Natural killer cell (primary cell): ENCODE data around the gene MGMT. TPM values are rescaled to one million over a fixed set of nuclear protein-coding genes. Genes with fewer than 3 reads are reported as not detected.

Experiments
- ATAC-seq, 3 donors: fragments of 150-1000 bp in 2 of 3; fragments of 200-7000 bp in 1 of 3; cut with Tn5 transposase; 1 replicate in 1 of 3; 2 replicates in 2 of 3; pipeline ENCODE4 v1.10.0; 2021; ENCODE audit warnings: mild to moderate bottlenecking in 2 of 3, moderate library complexity in 2 of 3
- DNase-seq, 2 donors: peaks; one replicate each; pipeline versions ENCODE4 v3.0.0 to v3.0.0-alpha.2; 2013 to 2021; ENCODE audit warnings: mixed read lengths in 1 of 2
- H3K27ac ChIP-seq: one replicate; pipeline ENCODE4 v1.5.1; 2013; ENCODE audit warnings: mild to moderate bottlenecking, low read length
- H3K27me3 ChIP-seq: one replicate; pipeline ENCODE4 v1.6.1; 2013; ENCODE audit warnings: low read length; ENCODE audit not compliant: control insufficient read depth, insufficient read depth
- H3K36me3 ChIP-seq: one replicate; pipeline ENCODE4 v1.6.1; 2013; ENCODE audit warnings: low read length; ENCODE audit not compliant: control insufficient read depth, insufficient read depth
- H3K4me1 ChIP-seq: one replicate; pipeline ENCODE4 v1.6.1; 2013; ENCODE audit warnings: low read length; ENCODE audit not compliant: control insufficient read depth, insufficient read depth
- H3K4me3 ChIP-seq: one replicate; pipeline ENCODE4 v1.5.1; 2013; ENCODE audit warnings: low read length
- H3K9me3 ChIP-seq: one replicate; pipeline ENCODE4 v1.6.1; 2013; ENCODE audit warnings: low read length; ENCODE audit not compliant: control insufficient read depth, insufficient read depth
- H3K27ac Mint-ChIP-seq, 2 donors: one replicate each; pipeline ENCODE4 v1.8.0; 2022; ENCODE audit warnings: mild to moderate bottlenecking in 2 of 2, mixed read lengths in 2 of 2, moderate library complexity in 1 of 2
- H3K27me3 Mint-ChIP-seq, 2 donors: one replicate each; pipeline ENCODE4 v1.8.0; 2022; ENCODE audit warnings: low read depth in 2 of 2, mixed read lengths in 2 of 2
- H3K36me3 Mint-ChIP-seq: one replicate; pipeline ENCODE4 v1.8.0; 2022; ENCODE audit warnings: mixed read lengths
- H3K4me1 Mint-ChIP-seq, 2 donors: one replicate each; pipeline ENCODE4 v1.8.0; 2022; ENCODE audit warnings: mixed read lengths in 2 of 2
- H3K4me3 Mint-ChIP-seq: one replicate; pipeline ENCODE4 v1.8.0; 2022; ENCODE audit warnings: mild to moderate bottlenecking, moderate library complexity, mixed read lengths
- H3K9me3 Mint-ChIP-seq, 2 donors: one replicate each; pipeline ENCODE4 v1.8.0; 2022; ENCODE audit warnings: mixed read lengths in 2 of 2
- WGBS: methylation state at CpG from one replicate; pipeline ENCODE4 v1.1.7; 2013; ENCODE audit warnings: missing lambda C conversion rate; ENCODE audit not compliant: insufficient coverage; 5-methylcytosine and 5-hydroxymethylcytosine counted together
- intact Hi-C: fragments of 100-400 bp; cut with micrococcal nuclease; formaldehyde crosslinking; loops from one replicate; pipeline ENCODE4 v1.14.2; 2022
- total RNA-seq, 4 donors: library from RNA; stranded (reverse); fragments of 120-200 nt in 1 of 4; gene quantifications; one replicate each; pipeline versions ENCODE4 v1.2.3 to v1.2.4, GENCODE V29; 2013 to 2022
- TF ChIP-seq, protein P1 (sequence below): fragments of 200-600 bp; IDR thresholded peaks from one replicate; pipeline ENCODE4 v1.8.0; 2022; ENCODE audit warnings: antibody characterized with exemption

Gene MGMT
- total RNA-seq, 3 donors from 2014 or later (not counting 1 experiment from before 2014, with no cell fraction given), result 16.5 to 19.7 (median 18.8) TPM

DNA sequence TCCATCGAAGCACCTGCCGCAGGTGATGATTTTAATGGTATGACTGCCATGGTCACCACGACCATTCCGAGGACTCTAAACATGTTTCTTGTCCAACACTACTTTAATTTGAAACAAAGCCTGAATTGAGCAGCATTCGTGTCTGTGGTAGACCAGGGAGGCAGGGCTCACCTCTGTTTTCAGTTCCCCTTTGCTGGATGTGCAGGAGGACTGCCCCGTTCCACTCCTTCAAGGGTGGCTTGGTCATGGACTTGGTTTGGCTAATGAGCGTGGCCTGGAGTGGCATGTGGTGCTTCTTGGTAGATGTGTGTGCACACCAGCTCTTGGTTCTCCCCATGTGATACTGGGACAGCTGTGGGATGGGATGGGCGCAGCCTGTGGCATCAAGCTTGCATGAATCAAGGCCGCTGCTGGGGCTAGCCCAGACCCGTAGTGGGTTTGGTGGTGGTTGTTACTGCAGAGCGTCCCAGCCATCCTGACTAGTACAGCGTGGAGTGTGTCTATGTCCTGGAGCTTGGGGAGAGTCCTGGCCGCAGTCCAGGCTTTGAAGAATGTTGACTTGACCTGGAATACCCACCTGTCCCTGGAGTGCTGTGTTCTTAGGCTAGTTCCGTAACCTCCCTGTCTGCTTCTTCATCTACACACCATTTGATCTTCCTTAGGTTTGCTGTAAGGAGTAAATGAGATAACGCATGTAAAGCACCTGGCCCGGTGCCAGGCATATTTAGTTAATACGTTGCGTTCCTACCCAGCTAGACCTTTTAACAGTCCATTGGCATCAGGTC is 34.8 kb downstream of the MGMT start:
- Mint-ChIP-seq H3K27ac (no peak overlapping the region), H3K4me1 (peaks cover 28 to 43% of the 10 kb centered on the region in 2 donors), H3K27me3 (no peaks in the 10 kb centered on the region), H3K9me3 (no peaks in the 10 kb centered on the region), H3K4me3 (no peak overlapping the region), H3K36me3 (no peaks in the 10 kb centered on the region)
- no peak overlapping the region for H3K27ac ChIP-seq
- H3K4me1 ChIP-seq, result peaks cover 7% of the 10 kb centered on the region
- H3K4me3 ChIP-seq, result no peak overlapping the region
- ATAC-seq (no peak), DNase-seq (no peak)
- 86% methylated on average over 15 of the region's 18 CpGs for WGBS
- no peaks in the 10 kb centered on the region for H3K36me3 ChIP-seq
- no peaks in the 10 kb centered on the region for H3K27me3 ChIP-seq
- peaks cover 5% of the 10 kb centered on the region for H3K9me3 ChIP-seq
- TF ChIP-seq, protein P1, sequence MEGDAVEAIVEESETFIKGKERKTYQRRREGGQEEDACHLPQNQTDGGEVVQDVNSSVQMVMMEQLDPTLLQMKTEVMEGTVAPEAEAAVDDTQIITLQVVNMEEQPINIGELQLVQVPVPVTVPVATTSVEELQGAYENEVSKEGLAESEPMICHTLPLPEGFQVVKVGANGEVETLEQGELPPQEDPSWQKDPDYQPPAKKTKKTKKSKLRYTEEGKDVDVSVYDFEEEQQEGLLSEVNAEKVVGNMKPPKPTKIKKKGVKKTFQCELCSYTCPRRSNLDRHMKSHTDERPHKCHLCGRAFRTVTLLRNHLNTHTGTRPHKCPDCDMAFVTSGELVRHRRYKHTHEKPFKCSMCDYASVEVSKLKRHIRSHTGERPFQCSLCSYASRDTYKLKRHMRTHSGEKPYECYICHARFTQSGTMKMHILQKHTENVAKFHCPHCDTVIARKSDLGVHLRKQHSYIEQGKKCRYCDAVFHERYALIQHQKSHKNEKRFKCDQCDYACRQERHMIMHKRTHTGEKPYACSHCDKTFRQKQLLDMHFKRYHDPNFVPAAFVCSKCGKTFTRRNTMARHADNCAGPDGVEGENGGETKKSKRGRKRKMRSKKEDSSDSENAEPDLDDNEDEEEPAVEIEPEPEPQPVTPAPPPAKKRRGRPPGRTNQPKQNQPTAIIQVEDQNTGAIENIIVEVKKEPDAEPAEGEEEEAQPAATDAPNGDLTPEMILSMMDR, result no peak
- intact Hi-C loops, result no loop called here

DNA sequence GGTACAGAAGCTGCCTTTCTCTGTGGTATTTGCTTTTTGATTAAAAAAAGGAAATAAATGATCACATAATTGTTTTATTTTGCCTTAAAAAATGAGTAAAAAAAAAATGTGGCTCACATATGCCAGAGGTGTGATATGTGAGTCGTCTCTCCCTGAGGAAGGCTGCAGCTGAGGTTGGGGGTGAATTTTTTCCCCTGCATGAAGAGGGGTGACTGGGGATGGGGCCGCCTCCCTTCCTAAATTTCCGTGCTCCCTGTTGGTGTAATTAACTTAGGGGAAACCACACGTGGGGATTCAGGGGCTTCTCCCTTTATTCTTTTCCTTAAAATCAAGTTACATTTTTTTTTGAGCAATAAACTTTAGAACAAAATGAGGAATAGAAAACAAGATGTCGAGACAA is 35.4 kb downstream of the MGMT start:
- no peak overlapping the region for H3K4me3 ChIP-seq
- peaks cover 7% of the 10 kb centered on the region for H3K4me1 ChIP-seq
- TF ChIP-seq, protein P1, result no peak
- intact Hi-C loops, result no loop called here
- 81% methylated on average over 4 of the region's 5 CpGs for WGBS
- no peak overlapping the region for H3K27ac ChIP-seq
- Mint-ChIP-seq H3K36me3 (no peaks in the 10 kb centered on the region), H3K27me3 (no peaks in the 10 kb centered on the region), H3K9me3 (no peaks in the 10 kb centered on the region), H3K4me3 (no peak overlapping the region), H3K4me1 (peaks cover 23 to 42% of the 10 kb centered on the region in 2 donors), H3K27ac (no peak overlapping the region)
- ATAC-seq (no peak), DNase-seq (no peak)
- H3K36me3 ChIP-seq, result no peaks in the 10 kb centered on the region
- peaks cover 5% of the 10 kb centered on the region for H3K9me3 ChIP-seq
- no peaks in the 10 kb centered on the region for H3K27me3 ChIP-seq

DNA sequence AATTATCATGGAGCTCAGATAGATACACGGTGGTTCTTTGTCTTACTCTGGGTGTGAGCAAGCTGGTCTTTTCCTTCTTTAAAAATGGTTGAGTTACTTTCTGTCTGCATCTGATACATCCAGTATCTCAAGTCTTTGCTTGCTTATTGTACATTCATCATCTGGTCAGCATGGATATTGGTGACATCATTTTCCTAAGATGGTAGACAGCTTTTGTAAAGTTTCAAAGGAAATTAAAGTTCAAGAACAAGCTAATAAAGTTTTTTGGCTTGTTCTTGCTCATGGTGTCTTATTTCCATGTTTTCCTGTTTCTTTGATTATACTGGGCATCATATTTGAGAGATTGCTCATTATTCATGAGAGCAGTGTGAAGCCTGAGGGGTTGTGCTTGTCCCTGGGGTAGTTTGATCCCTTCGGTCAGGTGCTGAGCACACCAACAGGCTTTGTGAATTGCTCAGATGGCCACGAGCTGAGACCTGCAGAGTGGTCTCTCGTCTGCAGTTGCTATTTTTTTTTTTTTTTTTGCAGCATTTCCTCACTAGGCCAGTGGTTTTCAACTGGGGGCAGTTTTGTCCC is 38.5 kb downstream of the MGMT start:
- H3K27ac ChIP-seq, result no peak overlapping the region
- Mint-ChIP-seq H3K4me3 (no peak overlapping the region), H3K36me3 (no peaks in the 10 kb centered on the region), H3K27me3 (no peaks in the 10 kb centered on the region), H3K9me3 (no peaks in the 10 kb centered on the region), H3K4me1 (peaks cover 15 to 36% of the 10 kb centered on the region in 2 donors), H3K27ac (no peak overlapping the region)
- peaks cover 7% of the 10 kb centered on the region for H3K4me1 ChIP-seq
- H3K36me3 ChIP-seq, result no peaks in the 10 kb centered on the region
- intact Hi-C loops, result no loop called here
- no peak overlapping the region for H3K4me3 ChIP-seq
- H3K27me3 ChIP-seq, result no peaks in the 10 kb centered on the region
- peaks cover 10% of the 10 kb centered on the region for H3K9me3 ChIP-seq
- ATAC-seq (no peak), DNase-seq (no peak)
- WGBS, result 56% methylated on average over 4 of the region's 4 CpGs
- TF ChIP-seq, protein P1, result no peak
